H9 (cell line): ENCODE measurements around the gene VWDE. TPM values are rescaled to one million over a fixed set of nuclear protein-coding genes. Genes with fewer than 3 reads are reported as not detected.

ENCODE experiments used
- DNase-seq: peaks from one replicate; pipeline ENCODE4 v3.0.0-alpha.2; 2017
- H2AFZ ChIP-seq: one replicate; pipeline ENCODE4 v1.6.1; 2013; ENCODE audit warnings: mild to moderate bottlenecking, low read length, control low read depth, moderate library complexity
- H2AK5ac ChIP-seq: 2 replicates; pipeline ENCODE4 v1.6.1; 2013; ENCODE audit warnings: low read length, control low read depth, mixed read lengths; ENCODE audit not compliant: insufficient read length
- H2BK120ac ChIP-seq: one replicate; pipeline ENCODE4 v1.6.1; 2013; ENCODE audit warnings: low read depth, mild to moderate bottlenecking, low read length, control low read depth, inconsistent platforms; ENCODE audit not compliant: poor library complexity, severe bottlenecking
- H2BK12ac ChIP-seq: 2 replicates; pipeline ENCODE4 v1.6.1; 2013; ENCODE audit warnings: low read length, control low read depth, mixed read lengths, low read depth; ENCODE audit not compliant: insufficient read length
- H2BK15ac ChIP-seq: 2 replicates; pipeline ENCODE4 v1.6.1; 2013; ENCODE audit warnings: low read depth, low read length, control low read depth
- H2BK20ac ChIP-seq: one replicate; pipeline ENCODE4 v1.6.1; 2013; ENCODE audit warnings: low read depth, mild to moderate bottlenecking, low read length, control low read depth, inconsistent platforms; ENCODE audit not compliant: poor library complexity, severe bottlenecking
- H2BK5ac ChIP-seq: 2 replicates; pipeline ENCODE4 v1.6.1; 2013; ENCODE audit warnings: low read length, control low read depth, mixed read lengths; ENCODE audit not compliant: insufficient read length
- H3K14ac ChIP-seq: 2 replicates; pipeline ENCODE4 v1.6.1; 2013; ENCODE audit warnings: low read length, control low read depth; ENCODE audit not compliant: insufficient read depth
- H3K18ac ChIP-seq: 2 replicates; pipeline ENCODE4 v1.6.1; 2013; ENCODE audit warnings: low read depth, mild to moderate bottlenecking, mixed read lengths, low read length, control low read depth; ENCODE audit not compliant: insufficient read length
- H3K23ac ChIP-seq: 2 replicates; pipeline ENCODE4 v1.6.1; 2013; ENCODE audit warnings: low read length, control low read depth, mixed read lengths, low read depth; ENCODE audit not compliant: insufficient read length
- H3K23me2 ChIP-seq: 2 replicates; pipeline ENCODE4 v1.6.1; 2013; ENCODE audit warnings: low read depth, mild to moderate bottlenecking, mixed read lengths, low read length, control low read depth; ENCODE audit not compliant: insufficient read length, poor library complexity, severe bottlenecking
- H3K27ac ChIP-seq: 2 replicates; pipeline ENCODE4 v1.5.1; 2013; ENCODE audit warnings: low read length, control low read depth, mixed read lengths, low read depth; ENCODE audit not compliant: insufficient read length
- H3K27me3 ChIP-seq: 2 replicates; pipeline ENCODE4 v1.6.1; 2013; ENCODE audit warnings: low read length, control low read depth, inconsistent platforms; ENCODE audit not compliant: insufficient read depth
- H3K4ac ChIP-seq: 2 replicates; pipeline ENCODE4 v1.6.1; 2013; ENCODE audit warnings: low read depth, mild to moderate bottlenecking, control low read depth, inconsistent platforms, low read length, moderate library complexity
- H3K4me1 ChIP-seq: 2 replicates; pipeline ENCODE4 v1.6.1; 2013; ENCODE audit warnings: low read length, control low read depth, inconsistent platforms; ENCODE audit not compliant: insufficient read depth
- H3K4me2 ChIP-seq: 2 replicates; pipeline ENCODE4 v1.6.1; 2013; ENCODE audit warnings: low read length, control low read depth, mixed read lengths; ENCODE audit not compliant: insufficient read length, insufficient read depth
- H3K56ac ChIP-seq: 2 replicates; pipeline ENCODE4 v1.6.1; 2013; ENCODE audit warnings: low read depth, mild to moderate bottlenecking, mixed read lengths, low read length, control low read depth; ENCODE audit not compliant: insufficient read length
- H3K79me1 ChIP-seq: 2 replicates; pipeline ENCODE4 v1.6.1; 2013; ENCODE audit warnings: low read depth, mild to moderate bottlenecking, moderate library complexity, low read length, control low read depth, inconsistent platforms; ENCODE audit not compliant: insufficient read depth, poor library complexity, severe bottlenecking
- H3K79me2 ChIP-seq: 2 replicates; pipeline ENCODE4 v1.6.1; 2013; ENCODE audit warnings: low read length, control low read depth, inconsistent platforms; ENCODE audit not compliant: insufficient read depth
- H3K9ac ChIP-seq: 2 replicates; pipeline ENCODE4 v1.6.1; 2013; ENCODE audit warnings: low read length, control low read depth, mixed read lengths; ENCODE audit not compliant: insufficient read length; ENCODE audit errors: extremely low read depth
- H3K9me3 ChIP-seq: one replicate; pipeline ENCODE4 v1.6.1; 2013; ENCODE audit warnings: low read depth, low read length, inconsistent platforms; ENCODE audit not compliant: control insufficient read depth
- H3T11ph ChIP-seq: one replicate; pipeline ENCODE4 v1.6.1; 2013; ENCODE audit warnings: mild to moderate bottlenecking, low read length, control low read depth, inconsistent platforms
- H4K20me1 ChIP-seq: one replicate; pipeline ENCODE4 v1.6.1; 2013; ENCODE audit not compliant: control insufficient read depth, insufficient read length, insufficient read depth
- H4K5ac ChIP-seq: 2 replicates; pipeline ENCODE4 v1.6.1; 2013; ENCODE audit warnings: low read depth, mild to moderate bottlenecking, mixed read lengths, low read length, control low read depth; ENCODE audit not compliant: insufficient read length
- H4K8ac ChIP-seq: replicated peaks from 2 replicates; pipeline ENCODE4 v1.6.1; 2013; ENCODE audit warnings: low read length, control low read depth, mixed read lengths, low read depth; ENCODE audit not compliant: insufficient read length
- H4K91ac ChIP-seq: 2 replicates; pipeline ENCODE4 v1.6.1; 2013; ENCODE audit warnings: low read depth, mild to moderate bottlenecking, moderate library complexity, mixed read lengths, low read length, control low read depth; ENCODE audit not compliant: insufficient read length
- H3K27ac Mint-ChIP-seq, 3 experiments: 2 replicates in 2 of 3; 3 replicates in 1 of 3; pipeline ENCODE4 v1.8.0; 2020 to 2021; ENCODE audit warnings: mixed read lengths in 3 of 3, mild to moderate bottlenecking in 1 of 3, moderate library complexity in 1 of 3
- H3K27me3 Mint-ChIP-seq: 2 replicates; pipeline ENCODE4 v1.8.0; 2021; ENCODE audit warnings: low read depth, mild to moderate bottlenecking, moderate library complexity, mixed read lengths
- H3K36me3 Mint-ChIP-seq, 3 experiments: 2 replicates in 2 of 3; 3 replicates in 1 of 3; pipeline ENCODE4 v1.8.0; 2020 to 2021; ENCODE audit warnings: low read depth in 3 of 3, mixed read lengths in 3 of 3; ENCODE audit not compliant: insufficient read depth in 1 of 3
- H3K4me1 Mint-ChIP-seq, 2 experiments: 2 replicates each; pipeline ENCODE4 v1.8.0; 2020; ENCODE audit warnings: mixed read lengths in 2 of 2
- H3K4me3 Mint-ChIP-seq, 2 experiments: 2 replicates in 1 of 2; 3 replicates in 1 of 2; pipeline ENCODE4 v1.8.0; 2020 to 2021; ENCODE audit warnings: mild to moderate bottlenecking in 2 of 2, mixed read lengths in 2 of 2, moderate library complexity in 1 of 2
- H3K9me3 Mint-ChIP-seq, 2 experiments: 2 replicates in 1 of 2; 3 replicates in 1 of 2; pipeline ENCODE4 v1.8.0; 2020; ENCODE audit warnings: mild to moderate bottlenecking in 2 of 2, mixed read lengths in 2 of 2, moderate library complexity in 1 of 2
- total RNA-seq: library from RNA; stranded (reverse); gene quantifications from 2 replicates; pipeline ENCODE4 v1.2.1, GENCODE V29; 2021
- TF ChIP-seq, protein P1 (sequence below): fragments of 200-600 bp; sonication (generic); conservative IDR thresholded peaks from 3 replicates; pipeline ENCODE4 v1.8.0; 2021; ENCODE audit warnings: antibody characterized with exemption, mild to moderate bottlenecking

VWDE gene
- total RNA-seq, 1 experiment from 2014 or later = 18.1 TPM

DNA sequence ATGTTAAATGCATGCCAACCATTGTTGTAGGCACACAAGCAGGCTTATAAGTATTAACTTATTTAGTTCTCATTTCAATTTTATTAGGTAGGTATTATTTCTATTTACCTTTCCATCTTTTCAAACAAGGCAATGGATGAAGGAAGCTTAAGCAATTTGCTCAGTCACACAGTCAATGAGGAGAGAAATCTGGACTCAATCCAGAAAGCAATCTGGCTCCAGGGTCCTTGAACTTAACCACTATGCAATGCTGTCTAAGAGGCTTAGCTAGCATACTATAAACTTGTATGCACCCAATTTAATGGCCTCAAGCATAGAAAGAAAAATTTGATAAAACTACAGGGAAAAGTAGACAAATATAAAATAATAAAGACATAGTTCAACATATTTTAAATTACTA is 88.6 kb downstream of the VWDE start:
- H3K27ac Mint-ChIP-seq = no peak overlapping the region
- Histone ChIP-seq H2BK20ac (no peak overlapping the region), H3K9me3 (no peaks in the 10 kb centered on the region), H3K4ac (no peak overlapping the region), H3K23me2 (no peaks in the 10 kb centered on the region), H3K79me1 (no peaks in the 10 kb centered on the region), H3K27me3 (no peaks in the 10 kb centered on the region), H3K14ac (no peak overlapping the region), H3K18ac (no peak overlapping the region), H3K4me2 (no peak overlapping the region), H3K56ac (no peak overlapping the region), H3T11ph (no peak overlapping the region), H3K4me1 (no peaks in the 10 kb centered on the region), H2BK5ac (no peak overlapping the region), H2AK5ac (no peak overlapping the region), H2BK120ac (no peak overlapping the region), H4K20me1 (no peaks in the 10 kb centered on the region), H3K9ac (no peak overlapping the region), H2BK12ac (no peak overlapping the region), H4K8ac (no peak overlapping the region), H4K5ac (no peak overlapping the region), H3K23ac (no peak overlapping the region), H2BK15ac (no peak overlapping the region), H3K27ac (no peak overlapping the region), H4K91ac (no peak overlapping the region), H2AFZ (no peak overlapping the region), H3K79me2 (no peaks in the 10 kb centered on the region)
- peaks cover 0 to 5% (median 4%) of the 10 kb centered on the region in 3 experiments; a peak in 3 of 7 replicates for H3K36me3 Mint-ChIP-seq
- no peaks in the 10 kb centered on the region for H3K27me3 Mint-ChIP-seq
- H3K4me1 Mint-ChIP-seq = no peaks in the 10 kb centered on the region
- DNase-seq = no peak
- H3K9me3 Mint-ChIP-seq = peaks cover 0 to 2% of the 10 kb centered on the region in 2 experiments; a peak in 1 of 5 replicates
- no peak overlapping the region for H3K4me3 Mint-ChIP-seq
- TF ChIP-seq, protein P1, sequence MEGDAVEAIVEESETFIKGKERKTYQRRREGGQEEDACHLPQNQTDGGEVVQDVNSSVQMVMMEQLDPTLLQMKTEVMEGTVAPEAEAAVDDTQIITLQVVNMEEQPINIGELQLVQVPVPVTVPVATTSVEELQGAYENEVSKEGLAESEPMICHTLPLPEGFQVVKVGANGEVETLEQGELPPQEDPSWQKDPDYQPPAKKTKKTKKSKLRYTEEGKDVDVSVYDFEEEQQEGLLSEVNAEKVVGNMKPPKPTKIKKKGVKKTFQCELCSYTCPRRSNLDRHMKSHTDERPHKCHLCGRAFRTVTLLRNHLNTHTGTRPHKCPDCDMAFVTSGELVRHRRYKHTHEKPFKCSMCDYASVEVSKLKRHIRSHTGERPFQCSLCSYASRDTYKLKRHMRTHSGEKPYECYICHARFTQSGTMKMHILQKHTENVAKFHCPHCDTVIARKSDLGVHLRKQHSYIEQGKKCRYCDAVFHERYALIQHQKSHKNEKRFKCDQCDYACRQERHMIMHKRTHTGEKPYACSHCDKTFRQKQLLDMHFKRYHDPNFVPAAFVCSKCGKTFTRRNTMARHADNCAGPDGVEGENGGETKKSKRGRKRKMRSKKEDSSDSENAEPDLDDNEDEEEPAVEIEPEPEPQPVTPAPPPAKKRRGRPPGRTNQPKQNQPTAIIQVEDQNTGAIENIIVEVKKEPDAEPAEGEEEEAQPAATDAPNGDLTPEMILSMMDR = no peak
